ENCODE results near the gene ZBTB16. TPM values are rescaled to one million over a fixed set of nuclear protein-coding genes. Genes with fewer than 3 reads are reported as not detected.

The ZBTB16 gene
- total RNA-seq, 2 donors from 2014 or later: 2.7 to 13.1 TPM

DNA sequence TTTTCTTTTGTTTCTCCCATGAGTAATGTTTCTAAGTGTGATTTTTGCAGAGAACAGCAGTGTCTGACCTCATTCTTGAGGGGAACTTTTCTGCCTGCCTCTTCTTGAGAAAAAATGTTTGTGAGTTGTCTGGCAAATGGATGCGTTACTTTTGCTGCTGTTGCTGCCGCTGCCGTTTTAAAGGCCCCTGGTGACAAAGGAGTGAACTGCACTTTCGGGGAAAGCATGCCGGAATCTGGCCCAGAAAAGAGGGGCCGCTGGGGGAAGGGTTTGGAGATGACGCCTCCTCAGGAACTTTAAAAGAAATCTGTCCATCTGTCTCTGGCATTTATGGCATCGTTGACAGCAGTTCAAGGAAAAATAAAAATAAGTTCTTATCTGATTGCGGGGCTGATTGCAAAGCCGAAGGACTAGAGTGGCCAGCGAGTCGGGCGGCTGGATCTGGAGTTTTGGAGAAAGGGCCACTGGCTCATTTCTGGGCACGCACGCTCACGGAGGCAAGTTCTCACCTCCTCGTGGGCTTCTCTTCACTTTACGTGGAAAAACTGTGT is 16.5 kb downstream of the ZBTB16 start:
- Mint-ChIP-seq H3K36me3 (no peaks in the 10 kb centered on the region), H3K4me1 (ENCODE audit: low read depth in 2 of 2) (peaks cover 85 to 88% of the 10 kb centered on the region in 2 donors), H3K27me3 (no peaks in the 10 kb centered on the region), H3K27ac (peak overlapping the region; percentile 76 to 87), H3K4me3 (peak overlapping the region; percentile 54), H3K9me3 (no peaks in the 10 kb centered on the region)
- DNase-seq (ENCODE audit: low spot score) (peak; percentile 89), ATAC-seq (peak; percentile 22 to 70)

DNA sequence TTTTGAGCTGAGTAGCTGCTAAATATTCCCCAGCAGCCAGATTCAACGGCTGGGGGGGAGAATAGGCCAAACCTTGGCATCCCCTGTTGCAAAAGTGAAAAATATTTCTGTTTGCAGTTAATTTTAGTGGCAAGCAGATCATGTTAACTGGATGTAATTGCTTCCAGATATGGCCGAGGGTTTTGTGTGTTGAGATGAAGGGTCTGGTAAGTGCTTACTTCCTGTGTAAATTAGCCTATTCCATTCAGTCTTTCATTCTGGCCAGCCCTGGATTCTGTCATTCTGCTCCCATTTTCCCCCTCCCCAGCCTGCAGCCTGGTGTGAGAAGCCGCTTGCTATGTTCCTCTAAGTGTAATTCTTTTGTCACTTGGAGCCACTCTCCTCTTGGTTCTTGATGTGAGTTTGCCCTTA is 17.4 kb downstream of the ZBTB16 start:
- no peaks in the 10 kb centered on the region for H3K36me3 Mint-ChIP-seq
- no peaks in the 10 kb centered on the region for H3K9me3 Mint-ChIP-seq
- peak overlapping the region; percentile 71 to 87 for H3K27ac Mint-ChIP-seq
- H3K4me1 Mint-ChIP-seq (ENCODE audit: low read depth in 2 of 2): peaks cover 85 to 89% of the 10 kb centered on the region in 2 donors
- no peak for ATAC-seq
- no peak for DNase-seq (ENCODE audit: low spot score)
- H3K27me3 Mint-ChIP-seq: no peaks in the 10 kb centered on the region
- H3K4me3 Mint-ChIP-seq: peak overlapping the region; percentile 84

DNA sequence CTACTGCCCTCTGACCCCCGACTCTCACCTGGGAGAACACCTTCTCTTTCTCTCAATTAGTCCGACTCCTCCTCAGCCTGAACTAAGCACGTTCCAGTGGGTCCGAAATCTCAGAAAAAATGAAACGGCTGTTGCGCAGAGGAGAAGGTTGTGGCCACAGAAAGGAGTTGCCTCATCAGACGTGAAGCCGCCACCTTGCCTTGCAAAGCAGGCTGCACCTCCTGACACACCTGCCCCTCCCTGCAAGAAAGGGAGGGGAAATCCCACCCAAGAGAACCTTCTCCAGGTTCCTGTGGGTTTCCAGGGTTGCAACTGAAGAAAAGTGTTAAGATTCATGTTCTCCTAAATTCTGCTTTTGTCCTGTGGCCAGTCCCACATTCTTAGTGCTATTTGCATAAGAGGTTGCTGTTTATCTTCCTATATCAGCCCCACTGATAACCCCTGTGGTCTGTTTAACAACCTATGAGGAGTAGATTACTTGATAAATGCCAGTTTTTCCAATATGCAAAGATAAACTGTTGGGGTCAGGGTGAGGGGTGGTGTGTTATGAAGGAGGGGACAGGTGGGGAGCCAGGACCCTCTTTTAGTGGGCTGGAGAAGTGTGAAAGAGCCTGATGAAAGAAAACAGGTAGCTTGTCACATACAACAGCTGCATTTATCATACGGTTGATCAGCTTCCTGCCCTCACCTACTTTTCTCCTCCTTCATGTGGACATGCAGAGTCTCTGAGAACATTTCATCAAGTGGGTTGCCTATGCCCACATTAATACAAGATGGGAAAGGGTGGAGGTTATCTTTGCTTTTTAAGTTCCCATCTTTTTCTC is 18.2 kb downstream of the ZBTB16 start:
- Mint-ChIP-seq H3K9me3 (no peaks in the 10 kb centered on the region), H3K4me3 (peak overlapping the region; percentile 84), H3K36me3 (no peaks in the 10 kb centered on the region), H3K27ac (peak overlapping the region; percentile 71 to 87), H3K27me3 (no peaks in the 10 kb centered on the region), H3K4me1 (ENCODE audit: low read depth in 2 of 2) (peaks cover 78 to 88% of the 10 kb centered on the region in 2 donors)
- DNase-seq (ENCODE audit: low spot score) (peak; percentile 68), ATAC-seq (no peak)

- no peaks in the 10 kb centered on the region for H3K27me3 Mint-ChIP-seq
- H3K4me1 Mint-ChIP-seq (ENCODE audit: low read depth in 2 of 2): peaks cover 73 to 88% of the 10 kb centered on the region in 2 donors
- DNase-seq (ENCODE audit: low spot score) (no peak), ATAC-seq (no peak)
- no peaks in the 10 kb centered on the region for H3K36me3 Mint-ChIP-seq
- peak overlapping the region; percentile 37 to 87 for H3K27ac Mint-ChIP-seq
- H3K4me3 Mint-ChIP-seq: no peak overlapping the region
- no peaks in the 10 kb centered on the region for H3K9me3 Mint-ChIP-seq
Observed at GRCh38 chr11:114078423-114078822, 18.9 kb downstream of the ZBTB16 start.

- Mint-ChIP-seq H3K27ac (peak overlapping the region; percentile 37 to 87), H3K36me3 (no peaks in the 10 kb centered on the region), H3K9me3 (no peaks in the 10 kb centered on the region), H3K4me3 (peak overlapping the region; percentile 63), H3K4me1 (ENCODE audit: low read depth in 2 of 2) (peaks cover 71 to 87% of the 10 kb centered on the region in 2 donors), H3K27me3 (no peaks in the 10 kb centered on the region)
- DNase-seq (ENCODE audit: low spot score) (no peak), ATAC-seq (no peak)
Observed at GRCh38 chr11:114079511-114080065, 20.1 kb downstream of the ZBTB16 start.

GRCh38 chr11:114080219-114080618 is 20.7 kb downstream of the ZBTB16 start:
- no peaks in the 10 kb centered on the region for H3K27me3 Mint-ChIP-seq
- peak overlapping the region; percentile 37 to 87 for H3K27ac Mint-ChIP-seq
- H3K4me3 Mint-ChIP-seq: peak overlapping the region; percentile 63
- H3K9me3 Mint-ChIP-seq: no peaks in the 10 kb centered on the region
- ATAC-seq (peak; percentile 75 to 76), DNase-seq (ENCODE audit: low spot score) (no peak)
- no peaks in the 10 kb centered on the region for H3K36me3 Mint-ChIP-seq
- peaks cover 70 to 87% of the 10 kb centered on the region in 2 donors for H3K4me1 Mint-ChIP-seq (ENCODE audit: low read depth in 2 of 2)

DNA sequence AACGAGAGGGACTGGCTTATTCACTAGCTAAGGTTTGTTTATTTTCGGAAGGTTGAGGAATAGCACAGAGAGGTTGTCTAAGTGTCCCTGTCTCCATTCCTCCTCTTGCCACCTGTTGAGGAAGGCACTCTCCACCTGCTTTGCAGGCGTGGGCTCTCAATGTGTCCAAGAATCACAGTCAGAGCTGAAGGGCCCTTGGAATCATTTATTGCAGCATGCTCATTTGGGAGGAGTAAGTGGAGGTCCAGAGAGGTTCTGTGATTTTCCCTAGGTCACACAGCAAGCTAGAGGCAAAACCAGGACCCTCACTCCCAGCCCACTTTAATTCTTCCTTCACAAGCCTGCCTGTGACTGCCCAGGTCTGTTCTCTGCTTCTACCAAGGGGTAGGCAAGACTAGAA is 21.3 kb downstream of the ZBTB16 start:
- Mint-ChIP-seq H3K4me1 (ENCODE audit: low read depth in 2 of 2) (peaks cover 74 to 89% of the 10 kb centered on the region in 2 donors), H3K27ac (peak overlapping the region; percentile 37 to 87), H3K9me3 (no peaks in the 10 kb centered on the region), H3K36me3 (no peaks in the 10 kb centered on the region), H3K27me3 (no peaks in the 10 kb centered on the region), H3K4me3 (peak overlapping the region; percentile 63)
- ATAC-seq (no peak), DNase-seq (ENCODE audit: low spot score) (no peak)

DNA sequence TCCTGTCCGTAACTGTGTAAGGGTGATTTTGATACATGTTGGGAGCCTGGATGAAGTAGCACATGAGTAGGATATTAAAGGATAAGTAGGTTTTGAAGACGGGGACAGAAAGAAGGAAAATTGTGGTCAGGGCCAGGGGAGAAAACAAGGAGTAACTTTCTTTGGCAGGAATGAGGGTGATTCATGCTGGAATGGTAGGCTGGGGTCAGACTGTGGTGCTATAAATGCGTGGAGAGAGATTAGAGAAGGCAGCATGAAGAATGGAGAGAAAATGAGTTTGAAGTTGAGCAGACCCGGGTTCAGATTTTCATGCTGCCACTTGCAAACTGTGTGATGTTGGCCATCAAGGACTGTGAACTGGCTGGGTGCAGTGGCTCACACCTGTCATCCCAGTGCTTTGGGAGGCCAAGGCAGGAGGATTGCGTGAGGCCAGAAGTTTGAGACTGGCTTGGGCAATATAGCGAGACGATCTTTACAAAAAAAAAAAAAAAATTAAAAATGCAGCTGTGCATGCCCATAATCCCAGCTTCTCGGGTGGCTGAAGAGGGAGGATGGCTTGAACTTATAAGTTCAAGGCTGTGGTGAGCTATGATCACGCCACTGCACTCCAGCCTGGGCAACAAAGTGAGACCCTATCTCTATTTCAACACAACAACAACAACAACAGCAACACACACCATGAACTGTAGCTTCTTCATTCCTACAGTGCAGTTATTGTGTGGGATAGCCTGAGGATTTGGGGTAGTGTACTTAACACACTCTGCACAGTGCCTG is 22.3 kb downstream of the ZBTB16 start:
- Mint-ChIP-seq H3K9me3 (no peaks in the 10 kb centered on the region), H3K36me3 (no peaks in the 10 kb centered on the region), H3K4me1 (ENCODE audit: low read depth in 2 of 2) (peaks cover 77 to 90% of the 10 kb centered on the region in 2 donors), H3K27ac (peak overlapping the region; percentile 13 to 87), H3K27me3 (no peaks in the 10 kb centered on the region), H3K4me3 (peak overlapping the region; percentile 54)
- ATAC-seq (no peak), DNase-seq (ENCODE audit: low spot score) (no peak)

GRCh38 chr11:114082415-114082748 is 22.9 kb downstream of the ZBTB16 start:
- Mint-ChIP-seq H3K27me3 (no peaks in the 10 kb centered on the region), H3K4me1 (ENCODE audit: low read depth in 2 of 2) (peaks cover 77 to 90% of the 10 kb centered on the region in 2 donors), H3K36me3 (no peaks in the 10 kb centered on the region), H3K27ac (peak overlapping the region; percentile 47 to 87), H3K9me3 (no peaks in the 10 kb centered on the region), H3K4me3 (peak overlapping the region; percentile 54)
- DNase-seq (ENCODE audit: low spot score) (no peak), ATAC-seq (no peak)

DNA sequence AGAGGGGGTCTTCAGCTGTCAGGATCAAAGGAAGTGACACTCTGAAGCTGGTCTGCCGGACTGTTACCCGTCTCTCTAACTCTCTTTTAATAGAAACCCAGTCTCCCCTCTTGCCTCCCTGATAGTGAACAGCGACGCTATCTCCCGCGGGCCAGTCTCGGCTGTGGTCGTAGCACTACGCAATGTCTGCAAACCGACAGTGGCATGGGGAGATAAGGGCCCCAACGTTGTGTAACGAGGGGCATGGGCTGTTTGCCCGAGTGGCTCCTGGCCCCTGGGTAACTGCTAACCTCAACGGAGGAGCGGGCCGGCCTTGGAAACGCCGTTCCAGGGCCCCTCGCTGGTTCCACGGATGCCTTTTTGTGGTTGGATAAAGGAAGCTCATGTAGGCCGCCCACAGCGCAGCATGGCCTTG is 23.3 kb downstream of the ZBTB16 start:
- H3K4me1 Mint-ChIP-seq (ENCODE audit: low read depth in 2 of 2): peaks cover 77 to 90% of the 10 kb centered on the region in 2 donors
- no peaks in the 10 kb centered on the region for H3K36me3 Mint-ChIP-seq
- H3K27me3 Mint-ChIP-seq: no peaks in the 10 kb centered on the region
- peak overlapping the region; percentile 54 for H3K4me3 Mint-ChIP-seq
- peak; percentile 69 for ATAC-seq
- DNase-seq (ENCODE audit: low spot score): peak; percentile 68
- peak overlapping the region; percentile 47 to 87 for H3K27ac Mint-ChIP-seq
- no peaks in the 10 kb centered on the region for H3K9me3 Mint-ChIP-seq

DNA sequence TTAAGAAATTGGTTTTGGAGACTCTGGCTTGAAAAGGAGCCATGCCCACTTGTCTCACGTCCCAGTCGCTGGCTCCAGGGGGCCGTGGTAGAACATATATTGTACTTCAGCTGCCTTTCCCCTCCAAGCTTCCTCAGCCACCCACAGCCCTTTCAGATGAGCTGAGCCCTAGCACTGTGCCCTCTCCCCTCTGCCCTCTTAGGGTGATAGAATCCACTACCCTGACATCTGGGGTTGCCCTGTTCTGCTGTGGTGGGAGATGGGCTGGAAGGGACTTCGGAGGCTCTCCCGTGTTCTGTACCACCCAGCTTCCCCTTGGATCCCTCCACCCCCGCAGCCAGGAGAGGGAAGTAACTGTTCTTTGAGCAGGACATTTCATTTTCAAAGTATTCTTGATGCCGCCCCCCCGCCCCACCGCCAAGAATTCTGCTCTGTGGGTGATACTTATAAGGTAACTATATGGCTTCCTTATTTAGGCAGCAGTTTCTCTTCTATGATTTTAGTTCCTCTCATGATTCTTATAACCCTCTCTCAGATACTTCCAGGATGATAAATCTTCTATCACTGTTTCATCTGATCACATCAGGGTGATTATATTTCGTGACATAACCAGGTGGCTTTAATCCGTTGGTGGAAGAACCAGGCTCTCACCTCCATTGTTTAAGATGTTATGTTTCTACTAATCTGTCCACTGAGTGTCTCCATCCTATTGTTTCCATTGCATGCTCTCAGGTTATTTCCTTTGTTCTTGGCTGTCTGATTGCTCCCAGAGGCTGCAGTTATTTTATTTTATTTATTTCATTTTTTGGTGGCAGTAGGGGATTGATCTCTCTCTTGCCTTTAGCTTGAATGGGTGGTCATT is 24.1 kb downstream of the ZBTB16 start:
- no peak for ATAC-seq
- Mint-ChIP-seq H3K36me3 (no peaks in the 10 kb centered on the region), H3K27me3 (no peaks in the 10 kb centered on the region), H3K4me3 (peak overlapping the region; percentile 54), H3K9me3 (no peaks in the 10 kb centered on the region), H3K4me1 (ENCODE audit: low read depth in 2 of 2) (peaks cover 76 to 89% of the 10 kb centered on the region in 2 donors), H3K27ac (peak overlapping the region; percentile 47 to 87)
- DNase-seq (ENCODE audit: low spot score): no peak

DNA sequence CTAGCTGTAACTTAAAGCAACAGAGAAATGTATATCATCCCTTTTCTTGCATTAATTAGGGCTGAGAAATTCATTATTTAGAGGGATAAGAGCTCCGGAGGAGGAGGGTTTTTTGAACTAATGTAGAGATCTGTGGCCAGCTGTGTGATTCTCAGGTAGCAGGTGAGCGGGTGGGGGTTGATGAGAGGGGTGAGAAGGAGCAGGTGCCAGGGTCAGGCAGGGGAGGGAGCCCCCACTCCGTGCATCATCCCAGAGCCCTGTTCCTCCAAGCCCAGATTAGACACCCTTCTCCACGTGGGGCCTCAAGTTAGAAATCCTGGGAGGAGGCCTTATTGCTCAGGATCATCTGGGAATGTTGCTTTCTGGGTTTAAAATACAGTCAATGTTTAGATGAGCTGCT is 24.9 kb downstream of the ZBTB16 start:
- no peak for DNase-seq (ENCODE audit: low spot score)
- H3K36me3 Mint-ChIP-seq: no peaks in the 10 kb centered on the region
- peak overlapping the region; percentile 47 to 87 for H3K27ac Mint-ChIP-seq
- no peaks in the 10 kb centered on the region for H3K9me3 Mint-ChIP-seq
- peak overlapping the region; percentile 17 for H3K4me3 Mint-ChIP-seq
- H3K4me1 Mint-ChIP-seq (ENCODE audit: low read depth in 2 of 2): peaks cover 75 to 89% of the 10 kb centered on the region in 2 donors
- H3K27me3 Mint-ChIP-seq: no peaks in the 10 kb centered on the region
- no peak for ATAC-seq
